Lung (tissue), 12 donors: ENCODE data around the gene DARS1. TPM values are rescaled to one million over a fixed set of nuclear protein-coding genes. Genes with fewer than 3 reads are reported as not detected.

ENCODE experiments used
- ATAC-seq: fragments of 200-7000 bp; cut with Tn5 transposase; one replicate; pipeline ENCODE4 v1.9.1; 2020; ENCODE audit warnings: moderate number of reproducible peaks; ENCODE audit not compliant: insufficient read depth, low FRiP score
- DNase-seq, 3 donors: peaks; one replicate each; pipeline ENCODE4 v3.0.0-alpha.2; 2013 to 2017
- H3K27ac ChIP-seq, 2 donors: one replicate each; pipeline ENCODE4 v1.5.1; 2013; ENCODE audit warnings: mild to moderate bottlenecking in 2 of 2, moderate library complexity in 2 of 2, control low read depth in 1 of 2, inconsistent platforms in 1 of 2, low read depth in 1 of 2, low read length in 1 of 2
- H3K27me3 ChIP-seq, 3 donors: one replicate each; pipeline ENCODE4 v1.5.1; 2013; ENCODE audit warnings: low read length in 2 of 3; ENCODE audit not compliant: control insufficient read depth in 3 of 3, insufficient read depth in 3 of 3
- H3K36me3 ChIP-seq, 4 donors: one replicate each; pipeline ENCODE4 v1.5.1; 2013; ENCODE audit warnings: low read length in 4 of 4, mild to moderate bottlenecking in 1 of 4, moderate library complexity in 1 of 4; ENCODE audit not compliant: control insufficient read depth in 4 of 4, insufficient read depth in 4 of 4
- H3K4me1 ChIP-seq, 5 donors: one replicate each; pipeline ENCODE4 v1.5.1; 2013; ENCODE audit warnings: low read length in 5 of 5, mild to moderate bottlenecking in 2 of 5, moderate library complexity in 1 of 5; ENCODE audit not compliant: control insufficient read depth in 5 of 5, insufficient read depth in 5 of 5
- H3K4me3 ChIP-seq: one replicate; pipeline ENCODE4 v1.5.1; 2013; ENCODE audit warnings: mild to moderate bottlenecking, control low read depth, moderate library complexity
- H3K9ac ChIP-seq, 2 donors: one replicate each; pipeline ENCODE4 v1.5.1; 2013; ENCODE audit warnings: low read length in 2 of 2, control low read depth in 1 of 2; ENCODE audit not compliant: insufficient read depth in 1 of 2
- H3K9me3 ChIP-seq, 4 donors: one replicate each; pipeline ENCODE4 v1.5.1; 2013; ENCODE audit warnings: low read length in 3 of 4, mild to moderate bottlenecking in 1 of 4, moderate library complexity in 1 of 4; ENCODE audit not compliant: control insufficient read depth in 4 of 4, insufficient read depth in 3 of 4
- WGBS, 2 donors: extraction: QIAGEN DNeasy Blood & Tissue Kit; methylation state at CpG; one replicate each; pipeline ENCODE4 v1.1.7; 2013; 5-methylcytosine and 5-hydroxymethylcytosine counted together
- polyA plus RNA-seq, 2 donors: library from polyadenylated mRNA; stranded (reverse); fragments of 200-250 nt; gene quantifications; one replicate each; pipeline ENCODE4 v1.2.1, GENCODE V29; 2013
- total RNA-seq, 2 donors: library from RNA; depleted of rRNA in 1 of 2; stranded (reverse); fragments of >200 nt in 1 of 2; gene quantifications; one replicate each; pipeline ENCODE4 v1.2.1, GENCODE V29; 2014 to 2021
- TF ChIP-seq, protein P1 (sequence below): IDR thresholded peaks from 2 replicates; pipeline ENCODE4 v1.5.1; 2012; ENCODE audit warnings: mild to moderate bottlenecking; ENCODE audit errors: control extremely low read depth, extremely low read depth
- donor health status: control.
- donor health status: control.
- donor health status: Bipolar disorder and iron deficiency.
- donor health status: healthy.
- donor health status: DM: yes; HTN: yes; CAD: no.

DARS1 gene
- total and polyA plus RNA-seq, 4 donors, result 47.2 to 77.9 (median 58.7) TPM

DNA sequence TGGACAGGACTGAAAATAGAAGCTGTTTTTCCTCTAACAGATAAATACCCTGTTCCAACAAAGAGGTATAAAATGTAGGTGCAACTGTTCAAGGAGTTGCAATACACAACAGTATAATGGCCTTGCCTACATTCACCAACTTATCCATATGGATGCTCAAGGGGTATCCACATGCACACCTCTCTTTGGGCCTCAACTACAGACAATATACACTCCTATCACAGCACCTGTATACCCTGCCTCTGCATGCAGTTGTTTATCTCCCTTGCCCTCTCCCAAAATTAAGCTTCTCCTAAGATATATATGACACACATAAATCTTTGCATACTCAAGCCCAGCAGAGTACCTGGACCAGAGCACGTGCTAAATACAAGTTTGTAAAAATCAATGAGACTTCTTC lies 37.3 kb downstream of the DARS1 start:
- DNase-seq, result no peak
- Histone ChIP-seq H3K4me3 (no peak overlapping the region), H3K36me3 (peaks cover 0 to 10% (median 5%) of the 10 kb centered on the region in 4 donors), H3K27me3 (no peaks in the 10 kb centered on the region), H3K27ac (no peak overlapping the region), H3K9me3 (no peaks in the 10 kb centered on the region), H3K9ac (no peak overlapping the region), H3K4me1 (peaks cover 0 to 13% (median 2%) of the 10 kb centered on the region in 5 donors)
- ATAC-seq, result no peak
- 98 to 100% methylated on average over 1 of the region's 1 CpG for WGBS, 2 donors
- TF ChIP-seq, protein P1, sequence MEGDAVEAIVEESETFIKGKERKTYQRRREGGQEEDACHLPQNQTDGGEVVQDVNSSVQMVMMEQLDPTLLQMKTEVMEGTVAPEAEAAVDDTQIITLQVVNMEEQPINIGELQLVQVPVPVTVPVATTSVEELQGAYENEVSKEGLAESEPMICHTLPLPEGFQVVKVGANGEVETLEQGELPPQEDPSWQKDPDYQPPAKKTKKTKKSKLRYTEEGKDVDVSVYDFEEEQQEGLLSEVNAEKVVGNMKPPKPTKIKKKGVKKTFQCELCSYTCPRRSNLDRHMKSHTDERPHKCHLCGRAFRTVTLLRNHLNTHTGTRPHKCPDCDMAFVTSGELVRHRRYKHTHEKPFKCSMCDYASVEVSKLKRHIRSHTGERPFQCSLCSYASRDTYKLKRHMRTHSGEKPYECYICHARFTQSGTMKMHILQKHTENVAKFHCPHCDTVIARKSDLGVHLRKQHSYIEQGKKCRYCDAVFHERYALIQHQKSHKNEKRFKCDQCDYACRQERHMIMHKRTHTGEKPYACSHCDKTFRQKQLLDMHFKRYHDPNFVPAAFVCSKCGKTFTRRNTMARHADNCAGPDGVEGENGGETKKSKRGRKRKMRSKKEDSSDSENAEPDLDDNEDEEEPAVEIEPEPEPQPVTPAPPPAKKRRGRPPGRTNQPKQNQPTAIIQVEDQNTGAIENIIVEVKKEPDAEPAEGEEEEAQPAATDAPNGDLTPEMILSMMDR, result no peak

DNA sequence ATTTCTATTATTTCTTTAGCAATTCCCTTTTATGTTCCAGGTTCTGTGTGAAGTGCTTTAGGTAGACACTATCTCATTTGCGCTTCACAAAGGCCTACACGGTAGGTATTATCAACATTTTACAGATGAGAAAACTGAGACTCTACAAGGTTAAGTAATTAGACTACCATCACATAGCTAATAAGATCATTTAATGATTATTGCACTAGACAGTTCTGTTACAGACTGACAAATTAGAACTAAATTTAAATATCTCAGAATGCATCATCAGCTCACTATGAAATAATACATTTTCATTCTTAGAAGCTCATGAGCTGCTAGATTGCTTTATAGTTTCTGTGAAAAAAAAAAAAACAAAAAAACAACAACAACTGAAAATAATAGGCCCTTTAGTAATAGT lies 37.9 kb downstream of the DARS1 start:
- Histone ChIP-seq H3K4me1 (peaks cover 0 to 13% (median 2%) of the 10 kb centered on the region in 5 donors), H3K9ac (no peak overlapping the region), H3K4me3 (no peak overlapping the region), H3K36me3 (peaks cover 2 to 8% (median 6%) of the 10 kb centered on the region in 4 donors), H3K27me3 (no peaks in the 10 kb centered on the region), H3K27ac (no peak overlapping the region), H3K9me3 (no peaks in the 10 kb centered on the region)
- TF ChIP-seq, protein P1, result no peak
- DNase-seq (no peak), ATAC-seq (no peak)
- 98 to 99% methylated on average over 2 of the region's 2 CpGs for WGBS, 2 donors

DNA sequence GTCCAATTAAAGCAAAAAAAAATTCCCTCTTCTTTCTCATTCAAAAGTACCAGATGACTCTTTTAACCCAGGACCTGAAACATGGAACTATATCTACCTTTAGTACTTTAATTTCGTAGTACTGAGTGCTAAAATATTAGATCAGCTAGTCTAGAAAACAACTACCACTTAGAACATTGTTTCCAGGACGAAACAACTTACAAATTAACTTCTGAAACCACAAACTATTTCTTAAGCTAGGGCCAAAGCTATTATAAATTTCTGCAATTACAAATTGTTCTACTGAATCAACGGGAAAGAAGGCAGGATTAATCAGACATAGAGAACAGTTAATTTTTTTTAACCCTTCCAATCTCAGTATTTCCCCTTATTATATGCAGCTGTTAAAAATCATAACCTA lies 39.9 kb downstream of the DARS1 start:
- whole genome bisulfite sequencing, 2 donors, result 66 to 77% methylated on average over 3 of the region's 3 CpGs
- ATAC-seq (no peak), DNase-seq (no peak)
- H3K36me3 ChIP-seq, result peaks cover 0 to 4% (median 2%) of the 10 kb centered on the region in 4 donors
- no peaks in the 10 kb centered on the region for H3K27me3 ChIP-seq
- H3K9ac ChIP-seq, result no peak overlapping the region
- H3K27ac ChIP-seq, result no peak overlapping the region
- H3K4me3 ChIP-seq, result no peak overlapping the region
- TF ChIP-seq, protein P1, result no peak
- H3K9me3 ChIP-seq, result no peaks in the 10 kb centered on the region
- peaks cover 0 to 11% (median 2%) of the 10 kb centered on the region in 5 donors for H3K4me1 ChIP-seq

GRCh38 chr2:135944625-135945024 lies 40.8 kb downstream of the DARS1 start:
- TF ChIP-seq, protein P1, result no peak
- DNase-seq (no peak), ATAC-seq (no peak)
- no peak overlapping the region for H3K27ac ChIP-seq
- no peak overlapping the region for H3K4me3 ChIP-seq
- 89 to 100% methylated on average over 1 of the region's 1 CpG for WGBS, 2 donors
- peaks cover 0 to 8% (median 0%) of the 10 kb centered on the region in 5 donors for H3K4me1 ChIP-seq
- H3K27me3 ChIP-seq, result no peaks in the 10 kb centered on the region
- no peaks in the 10 kb centered on the region for H3K9me3 ChIP-seq
- H3K9ac ChIP-seq, result no peak overlapping the region
- peaks cover 0 to 4% (median 2%) of the 10 kb centered on the region in 4 donors for H3K36me3 ChIP-seq
